ENCODE results near the gene BAK1.

The BAK1 gene

GRCh38 chr6:33588894-33589293 lies 8.8 kb upstream of the BAK1 start:
- TF ChIP-seq NFIC (IDR thresholded peaks at IDR 0.05) = no peak
- no peak for TF ChIP-seq CREB1 (IDR thresholded peaks at IDR 0.05; ENCODE audit: low read depth)
- TF ChIP-seq TCF12 (IDR thresholded peaks at IDR 0.05; ENCODE audit: low read depth) = no peak
- no peak for TF ChIP-seq EP300 (IDR thresholded peaks at IDR 0.05; ENCODE audit: borderline replicate concordance)
- no peak for TF ChIP-seq USF1 (IDR thresholded peaks at IDR 0.05)
- no peak for TF ChIP-seq REST (IDR thresholded peaks at IDR 0.05; ENCODE audit: low read depth)
- no peak for TF ChIP-seq RAD21 (IDR thresholded peaks at IDR 0.05; ENCODE audit: low read depth)
- no peak for TF ChIP-seq MAX (IDR thresholded peaks at IDR 0.05)
- no peak for TF ChIP-seq TAF1 (IDR thresholded peaks at IDR 0.05; ENCODE audit: low read depth)
- TF ChIP-seq FOXM1 (IDR thresholded peaks at IDR 0.05; ENCODE audit: borderline replicate concordance, low read depth) = no peak
- TF ChIP-seq YY1 (IDR thresholded peaks at IDR 0.05; ENCODE audit: low read depth) = no peak
- no peak for TF ChIP-seq EGR1 (IDR thresholded peaks at IDR 0.05)
- no peak for TF ChIP-seq ZBTB7A (IDR thresholded peaks at IDR 0.05; ENCODE audit: low read depth)
- TF ChIP-seq TEAD4 (IDR thresholded peaks at IDR 0.05) = no peak
- TF ChIP-seq CEBPB (IDR thresholded peaks at IDR 0.05) = no peak

DNA sequence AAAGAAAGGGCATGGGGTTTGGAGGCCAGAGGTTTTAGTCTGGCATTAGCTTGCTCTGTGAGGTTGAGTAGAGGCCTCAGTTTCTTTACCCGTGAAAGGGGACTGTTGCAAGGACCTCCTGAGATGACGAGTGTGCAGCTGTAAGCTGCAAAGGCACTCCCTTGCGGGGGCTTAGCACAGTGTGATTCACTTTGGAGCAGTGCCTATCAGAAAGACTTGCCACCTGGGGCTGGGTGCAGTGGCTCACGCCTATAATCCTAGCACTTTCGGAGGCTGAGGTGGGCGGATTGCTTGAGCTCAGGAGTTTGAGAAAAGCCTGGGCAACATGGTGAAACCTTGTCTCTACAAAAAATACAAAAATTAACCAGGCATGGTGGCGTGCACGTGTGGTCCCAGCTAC lies 7.5 kb upstream of the BAK1 start:
- no peak for TF ChIP-seq TEAD4 (IDR thresholded peaks at IDR 0.05)
- no peak for TF ChIP-seq FOXM1 (IDR thresholded peaks at IDR 0.05; ENCODE audit: borderline replicate concordance, low read depth)
- TF ChIP-seq NFIC (IDR thresholded peaks at IDR 0.05) = no peak
- no peak for TF ChIP-seq YY1 (IDR thresholded peaks at IDR 0.05; ENCODE audit: low read depth)
- no peak for TF ChIP-seq CREB1 (IDR thresholded peaks at IDR 0.05; ENCODE audit: low read depth)
- no peak for TF ChIP-seq EP300 (IDR thresholded peaks at IDR 0.05; ENCODE audit: borderline replicate concordance)
- TF ChIP-seq TAF1 (IDR thresholded peaks at IDR 0.05; ENCODE audit: low read depth) = no peak
- TF ChIP-seq EGR1 (IDR thresholded peaks at IDR 0.05) = no peak
- TF ChIP-seq TCF12 (IDR thresholded peaks at IDR 0.05; ENCODE audit: low read depth) = no peak
- TF ChIP-seq MAX (IDR thresholded peaks at IDR 0.05) = no peak
- no peak for TF ChIP-seq ZBTB7A (IDR thresholded peaks at IDR 0.05; ENCODE audit: low read depth)
- TF ChIP-seq REST (IDR thresholded peaks at IDR 0.05; ENCODE audit: low read depth) = no peak
- TF ChIP-seq RAD21 (IDR thresholded peaks at IDR 0.05; ENCODE audit: low read depth) = no peak
- no peak for TF ChIP-seq CEBPB (IDR thresholded peaks at IDR 0.05)
- no peak for TF ChIP-seq USF1 (IDR thresholded peaks at IDR 0.05)

GRCh38 chr6:33586108-33586640 lies 6.1 kb upstream of the BAK1 start:
- TF ChIP-seq CEBPB (IDR thresholded peaks at IDR 0.05) = no peak

DNA sequence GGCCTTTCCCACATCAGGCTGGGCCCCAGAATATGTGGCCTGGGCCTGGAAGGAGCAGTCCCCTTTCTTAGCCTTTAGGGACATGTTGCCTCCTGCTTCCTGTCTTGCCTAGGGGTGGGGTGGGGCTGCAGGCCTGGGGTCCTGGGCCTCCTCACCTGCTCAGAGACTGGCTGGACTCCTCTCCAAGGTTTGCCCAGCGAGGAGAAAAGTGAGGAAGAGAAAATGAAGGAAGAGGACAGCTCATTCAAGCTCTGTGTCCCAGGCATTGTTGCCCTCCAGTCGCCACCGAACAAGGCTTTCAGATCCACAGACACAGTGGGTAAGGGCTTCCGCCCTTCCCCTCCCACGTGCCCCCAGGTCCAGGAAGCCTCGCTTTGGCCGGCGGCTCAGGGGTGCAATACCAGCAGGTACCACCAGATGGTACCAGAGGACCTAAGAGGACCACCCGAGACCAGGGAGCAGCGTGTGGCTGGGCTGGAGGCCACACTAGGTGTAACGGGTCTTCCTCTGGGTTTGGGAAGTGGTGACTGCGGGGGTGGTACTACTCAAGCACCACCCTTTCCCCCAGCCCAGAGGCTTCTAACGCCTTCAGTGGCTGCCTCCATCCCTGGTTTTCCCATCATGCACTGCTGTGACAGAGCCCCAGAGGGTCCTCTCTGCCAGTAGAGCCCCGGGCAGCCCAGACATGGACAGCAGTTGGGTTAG lies 5.5 kb upstream of the BAK1 start:
- TF ChIP-seq ZBTB7A (IDR thresholded peaks at IDR 0.05; ENCODE audit: low read depth) (peak; percentile 72; the same call in 1 of the 2 replicates), EP300 (IDR thresholded peaks at IDR 0.05; ENCODE audit: borderline replicate concordance) (no peak), RAD21 (IDR thresholded peaks at IDR 0.05; ENCODE audit: low read depth) (peak; percentile 98), TEAD4 (IDR thresholded peaks at IDR 0.05) (no peak), MAX (IDR thresholded peaks at IDR 0.05) (peak; percentile 70), USF1 (IDR thresholded peaks at IDR 0.05) (peak; percentile 79), FOXM1 (IDR thresholded peaks at IDR 0.05; ENCODE audit: borderline replicate concordance, low read depth) (no peak), NFIC (IDR thresholded peaks at IDR 0.05) (no peak), CREB1 (IDR thresholded peaks at IDR 0.05; ENCODE audit: low read depth) (no peak), REST (IDR thresholded peaks at IDR 0.05; ENCODE audit: low read depth) (no peak), CEBPB (IDR thresholded peaks at IDR 0.05) (no peak), TAF1 (IDR thresholded peaks at IDR 0.05; ENCODE audit: low read depth) (no peak), YY1 (IDR thresholded peaks at IDR 0.05; ENCODE audit: low read depth) (no peak), EGR1 (IDR thresholded peaks at IDR 0.05) (no peak), TCF12 (IDR thresholded peaks at IDR 0.05; ENCODE audit: low read depth) (no peak)

Data from Ishikawa (cell line).